DMS79 treated with DMSO at 0.1 percent for 48 hours (cell line): ENCODE results near the gene FAM135A.
"Not testable (repeated sequence)": the region's sequence is repeated elsewhere in the genome, so short reads cannot be mapped to it uniquely, and the experiment has no call there.

ENCODE experiments used
- DNase-seq: peaks from one replicate; lab custom pipeline; 2025; lab: John Stamatoyannopoulos, UW

FAM135A gene

DNA sequence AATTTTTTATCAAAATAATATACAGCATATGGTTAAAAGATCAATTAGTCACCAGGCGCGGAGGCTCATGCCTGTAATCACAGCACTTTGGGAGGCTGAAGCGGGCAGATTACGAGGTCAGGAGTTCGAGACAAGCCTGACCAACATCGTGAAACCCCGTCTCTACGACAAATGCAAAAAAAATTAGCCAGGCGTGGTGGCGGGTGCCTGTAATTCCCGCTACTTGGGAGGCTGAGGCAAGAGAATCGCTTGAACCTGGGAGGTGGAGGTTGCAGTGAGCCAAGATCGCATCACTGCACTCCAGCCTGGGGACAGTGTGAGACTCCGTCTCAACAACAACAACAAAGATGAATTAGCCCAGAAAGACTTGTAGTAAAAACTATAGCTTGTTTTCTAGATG lies 46.4 kb downstream of the FAM135A start:
- not testable (repeated sequence) for DNase-seq

DNA sequence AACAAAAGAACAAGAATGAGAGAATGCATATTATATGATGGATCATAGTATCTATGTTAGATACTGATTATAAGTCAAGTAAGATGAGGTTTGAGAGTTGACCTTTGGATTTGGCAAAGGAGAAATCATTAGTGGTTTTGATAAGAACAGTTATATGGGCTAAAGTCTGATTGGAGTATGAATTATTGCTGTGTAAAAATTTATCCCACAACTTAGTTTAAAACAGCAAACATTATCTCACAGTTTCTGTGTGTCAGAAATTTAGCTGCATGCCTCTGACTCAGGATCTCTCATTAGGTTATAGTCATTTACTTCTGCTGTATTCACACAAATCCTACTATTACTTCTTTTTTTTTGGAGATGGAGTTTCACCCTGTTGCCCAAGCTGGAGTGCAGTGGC lies 56.7 kb downstream of the FAM135A start:
- no peak for DNase-seq

DNA sequence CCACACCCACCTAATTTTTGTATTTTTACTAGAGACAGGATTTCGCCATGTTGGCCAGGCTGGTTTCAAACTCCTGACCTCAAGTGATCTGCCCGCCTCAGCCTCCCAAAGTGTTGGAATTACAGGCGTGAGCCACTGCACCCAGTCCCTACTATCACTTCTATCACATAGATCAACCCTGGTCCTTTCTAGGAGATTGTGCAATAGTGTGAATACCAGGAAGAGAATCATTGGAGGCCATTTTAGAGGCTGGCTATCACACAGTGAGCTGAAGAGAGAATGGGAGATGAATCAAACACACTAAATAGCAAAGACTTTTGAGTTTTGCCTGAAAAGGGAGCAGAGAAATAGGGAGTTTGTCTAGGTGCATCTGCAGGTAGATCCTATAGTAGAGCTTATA lies 57.2 kb downstream of the FAM135A start:
- not testable (repeated sequence) for DNase-seq

DNA sequence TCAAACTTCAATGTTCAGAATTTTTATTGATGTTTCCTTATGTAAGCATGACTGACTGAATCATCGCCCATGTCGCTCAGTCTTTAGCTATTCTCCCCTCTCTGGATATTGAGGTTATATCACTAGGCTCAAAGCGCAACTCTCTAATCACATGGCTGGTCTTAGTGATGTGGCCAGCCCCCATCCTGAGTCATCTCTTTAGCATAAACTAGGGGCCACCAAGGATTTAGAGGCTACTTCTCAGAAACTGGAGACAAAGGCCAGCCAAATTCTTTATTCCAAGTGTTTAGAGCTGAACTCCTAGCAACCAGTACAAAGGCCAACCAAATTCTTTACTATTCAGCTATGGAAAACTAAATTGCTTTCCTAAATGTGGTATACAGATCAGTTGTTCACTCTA lies 61.4 kb downstream of the FAM135A start:
- no peak for DNase-seq

DNA sequence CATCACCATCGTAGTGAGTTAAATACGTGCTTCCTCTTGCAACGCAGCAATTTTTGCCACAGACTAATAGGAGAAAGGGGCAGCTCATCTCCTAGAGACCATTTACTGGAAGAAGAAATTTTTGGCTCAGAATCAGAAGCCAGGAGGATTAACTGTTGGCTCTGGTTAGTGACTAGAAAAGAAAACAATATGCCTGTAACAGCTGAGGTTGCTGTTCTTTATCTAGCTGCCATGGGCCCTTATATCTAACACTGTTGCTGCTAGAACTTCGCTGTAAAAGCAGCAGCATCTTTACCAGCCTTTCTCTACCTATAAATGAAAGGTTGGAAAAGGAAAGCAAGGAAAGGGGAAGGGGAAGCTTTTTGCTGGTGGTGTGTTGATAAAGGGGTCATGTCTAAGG lies 65.9 kb downstream of the FAM135A start:
- DNase-seq: no peak

DNA sequence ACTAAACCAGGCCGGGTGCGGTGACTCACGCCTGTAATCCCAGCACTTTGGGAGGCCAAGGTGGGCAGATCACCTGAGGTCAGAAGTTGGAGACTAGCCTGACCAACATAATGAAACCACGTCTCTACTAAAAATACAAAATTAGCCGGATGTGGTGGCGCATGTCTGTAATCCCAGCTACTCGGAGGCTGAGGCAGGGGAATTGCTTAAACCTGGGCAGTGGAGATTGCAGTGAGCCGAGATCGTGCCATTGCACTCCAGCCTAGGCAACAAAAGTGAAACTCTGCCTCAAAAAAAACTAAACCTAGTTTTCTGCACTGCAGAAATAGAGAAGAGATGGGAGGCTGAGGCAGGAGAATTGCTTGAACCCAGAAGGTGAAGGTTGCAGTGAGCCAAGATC lies 73.3 kb downstream of the FAM135A start:
- not testable (repeated sequence) for DNase-seq

DNA sequence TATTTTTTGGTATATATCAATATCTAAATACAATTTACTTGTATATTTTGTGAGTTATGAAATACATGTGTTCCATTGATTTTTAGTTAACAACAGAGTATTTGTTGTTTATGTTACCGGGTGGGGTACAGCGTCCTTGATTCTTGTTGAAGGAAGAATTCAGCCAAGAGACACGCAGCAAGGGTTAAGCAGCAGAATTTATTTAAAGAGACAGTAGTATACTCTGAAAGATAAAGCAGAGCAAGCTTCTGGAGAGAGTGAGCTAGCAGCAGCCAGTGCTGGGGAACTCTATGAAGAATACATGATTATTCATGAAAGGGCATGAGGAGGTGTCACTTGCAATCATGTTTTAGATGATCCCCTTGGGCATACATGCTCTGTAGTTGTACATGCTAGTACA lies 76.1 kb downstream of the FAM135A start:
- DNase-seq: no peak

DNA sequence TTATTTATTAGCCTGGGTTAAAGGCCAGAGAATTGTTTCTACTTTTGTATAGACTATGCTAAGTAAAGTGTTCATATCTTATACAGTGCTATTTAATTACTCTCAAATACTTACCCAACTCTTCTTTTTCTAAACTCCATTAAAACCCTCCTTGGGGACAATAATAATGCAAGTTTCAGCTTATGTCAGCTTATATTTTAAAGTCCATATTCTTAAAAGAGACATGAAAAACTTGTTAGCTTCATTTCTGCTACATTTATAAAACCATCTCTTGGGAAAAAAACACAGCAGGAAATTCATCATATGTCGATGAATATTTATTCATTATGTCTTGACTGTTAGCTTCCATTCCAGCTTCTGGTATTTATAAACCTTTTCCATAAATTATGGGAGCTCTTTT lies 81.5 kb downstream of the FAM135A start:
- DNase-seq: no peak

DNA sequence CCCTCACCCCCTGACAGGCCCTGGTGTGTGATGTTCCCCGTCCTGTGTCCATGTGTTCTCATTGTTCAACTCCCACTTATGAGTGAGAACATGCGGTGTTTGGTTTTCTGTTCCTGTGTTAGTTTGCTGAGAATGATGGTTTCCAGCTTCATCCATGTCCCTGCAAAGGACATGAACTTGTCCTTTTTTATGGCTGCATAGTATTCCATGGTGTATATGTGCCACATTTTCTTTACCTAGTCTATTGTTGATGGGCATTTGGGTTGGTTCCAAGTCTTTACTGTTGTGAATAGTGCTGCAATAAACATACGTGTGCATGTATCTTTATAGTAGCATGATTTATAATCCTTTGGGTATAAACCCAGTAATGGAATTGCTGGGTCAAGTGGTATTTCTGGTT lies 82.5 kb downstream of the FAM135A start:
- not testable (repeated sequence) for DNase-seq

DNA sequence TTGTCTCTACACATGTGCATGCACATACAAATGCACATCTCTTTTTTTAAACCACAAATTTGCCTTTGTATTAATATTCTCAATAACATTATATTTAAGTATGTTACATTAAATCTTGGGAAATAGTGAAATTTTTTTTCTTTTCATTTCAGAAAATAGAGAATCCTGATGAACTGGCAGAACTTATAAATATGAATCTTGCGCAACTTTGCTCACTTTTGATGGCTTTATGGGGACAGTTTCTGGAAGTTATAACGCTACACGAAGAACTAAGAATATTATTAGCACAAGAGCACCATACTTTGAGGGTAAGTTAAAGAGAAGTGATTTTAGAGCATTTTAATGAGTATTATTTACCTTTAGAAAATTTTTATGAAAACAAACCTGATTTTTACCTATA lies 89.2 kb downstream of the FAM135A start:
- no peak for DNase-seq

DNA sequence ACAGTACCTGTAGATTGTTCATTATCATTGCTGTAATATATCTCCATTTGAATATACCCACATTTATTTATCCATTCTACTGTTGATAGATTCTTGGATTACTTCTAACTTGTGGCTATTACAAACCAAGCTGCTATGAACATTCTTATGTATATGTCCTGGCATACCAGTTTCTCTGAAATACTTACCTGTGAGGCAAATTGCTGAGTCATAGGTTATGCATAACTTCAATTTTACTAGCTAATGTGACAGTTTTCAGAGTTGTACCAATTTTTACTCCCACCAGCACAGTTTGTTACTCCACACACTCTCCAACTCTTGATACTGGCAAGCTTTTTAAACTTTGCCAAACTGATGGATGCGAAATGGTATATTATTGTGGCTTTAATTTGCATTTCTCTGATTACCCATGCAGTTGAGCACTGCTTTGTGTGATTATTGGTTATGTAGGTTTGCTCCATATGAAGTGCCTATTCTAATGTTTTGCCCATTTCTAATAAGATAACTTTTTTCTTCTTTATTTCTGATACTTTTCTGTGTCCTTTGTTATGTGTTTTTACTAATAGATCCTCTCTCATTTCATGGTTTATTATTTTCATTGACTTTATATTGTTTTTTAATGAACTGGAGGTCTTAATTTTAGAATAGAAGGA lies 90.6 kb downstream of the FAM135A start:
- no peak for DNase-seq

DNA sequence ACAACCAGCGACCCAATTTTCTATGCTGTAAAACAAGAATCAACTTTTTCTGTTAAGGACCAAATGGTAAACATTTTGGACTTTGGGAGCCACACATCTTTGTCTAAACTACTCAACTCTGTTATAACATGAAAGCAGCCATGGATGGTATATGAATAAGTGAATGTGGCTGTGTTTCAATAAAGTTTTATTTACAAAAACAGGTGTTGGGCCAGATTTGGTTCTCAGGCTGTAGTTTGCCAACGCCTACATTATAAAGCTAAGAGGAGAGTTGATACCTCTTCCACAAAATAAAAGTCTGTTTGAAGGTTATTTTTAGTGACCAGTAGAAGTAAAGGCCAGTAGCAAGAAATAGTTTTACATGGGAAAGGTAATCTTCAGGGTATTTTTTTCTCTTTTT lies 93.0 kb downstream of the FAM135A start:
- no peak for DNase-seq

DNA sequence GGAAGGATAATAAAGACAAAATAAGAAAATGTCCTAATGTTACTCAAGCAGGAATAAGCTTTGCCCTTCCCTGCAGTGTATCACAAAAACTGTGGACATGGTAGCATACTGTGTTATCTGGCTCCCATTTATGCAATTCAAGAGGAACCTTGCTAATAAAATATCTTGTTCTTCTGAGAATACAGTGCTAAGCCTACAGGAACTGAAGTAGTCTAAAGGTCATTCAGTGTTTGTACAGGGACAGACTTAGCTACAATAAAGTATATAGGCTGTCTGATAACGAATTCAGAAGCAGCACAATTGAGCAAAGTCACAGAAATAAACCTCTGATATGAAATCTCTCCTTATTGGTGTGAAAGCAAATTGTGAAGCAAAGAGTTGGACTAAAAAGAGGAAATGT lies 93.9 kb downstream of the FAM135A start:
- no peak for DNase-seq

DNA sequence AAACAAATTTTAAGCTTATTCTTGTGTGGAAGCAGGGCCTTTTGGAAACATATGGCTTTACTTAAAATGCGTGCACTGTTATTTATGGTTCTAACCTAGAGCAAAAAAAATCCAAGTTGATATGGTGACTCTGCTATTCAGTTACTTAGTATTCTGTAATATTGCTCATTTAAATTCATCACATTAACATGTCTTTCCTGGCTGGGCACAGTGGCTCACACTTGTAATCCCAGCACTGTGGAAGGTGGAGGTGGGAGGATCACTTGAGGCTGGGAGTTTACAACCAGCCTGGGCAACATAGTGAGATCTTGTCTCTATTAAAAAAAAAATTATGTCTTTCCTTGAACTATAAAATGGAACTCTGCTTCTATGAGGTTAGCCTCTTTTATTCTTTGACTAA lies 95.6 kb downstream of the FAM135A start:
- DNase-seq: no peak

DNA sequence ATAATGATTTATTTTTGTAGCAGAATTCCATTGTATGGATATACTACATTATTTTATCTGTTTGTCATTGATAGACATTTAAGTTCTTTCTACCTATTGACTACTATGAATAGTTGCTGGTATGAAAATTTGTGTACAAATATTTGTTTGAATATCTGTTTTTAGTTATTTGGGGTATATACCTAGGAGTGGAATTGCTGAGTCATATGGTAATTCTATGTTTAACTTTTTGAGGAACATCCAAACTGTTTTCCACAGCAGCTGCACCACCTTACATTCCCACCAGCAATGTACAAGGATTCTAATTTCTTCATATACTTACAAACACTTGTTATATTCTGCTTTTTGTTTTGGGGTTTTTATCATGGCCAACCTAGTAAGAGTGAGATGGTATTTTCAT lies 97.3 kb downstream of the FAM135A start:
- DNase-seq: no peak

DNA sequence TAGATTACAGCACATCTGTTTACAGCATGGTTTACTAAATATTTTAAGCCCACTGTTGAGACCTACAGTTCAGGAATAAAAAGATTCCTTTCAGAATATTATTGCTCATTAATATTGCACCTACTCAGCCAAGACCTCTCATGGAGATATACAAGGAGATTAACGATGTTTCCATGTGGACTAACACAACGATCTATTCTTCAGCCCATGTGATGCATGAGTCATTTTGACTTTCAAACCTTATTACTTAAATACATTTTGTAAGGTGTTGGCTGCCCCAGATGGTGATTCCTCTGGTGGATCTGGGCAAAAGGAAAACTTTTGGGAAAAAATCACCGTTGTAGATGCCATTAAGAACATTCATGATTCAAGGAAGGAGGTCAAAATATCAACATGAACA lies 105.4 kb downstream of the FAM135A start:
- DNase-seq: no peak

DNA sequence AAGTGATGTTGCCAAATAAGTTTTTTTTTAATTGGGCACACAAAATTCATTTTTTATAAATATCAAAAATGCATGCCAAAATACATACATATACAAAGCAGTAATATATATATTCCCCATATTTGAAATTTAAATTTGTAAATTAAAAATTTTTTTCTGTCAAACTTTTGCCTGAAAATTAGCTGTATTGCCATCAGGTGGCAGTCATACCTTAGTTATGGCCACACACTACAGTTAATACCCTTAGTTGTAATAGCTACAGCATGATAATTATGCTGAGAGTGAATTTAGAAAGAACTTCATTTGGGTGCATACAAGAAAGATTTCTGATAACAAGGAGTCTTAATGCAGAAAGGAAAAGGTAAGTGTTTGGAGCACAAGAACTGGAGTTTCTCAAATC lies 107.3 kb downstream of the FAM135A start:
- DNase-seq: no peak

DNA sequence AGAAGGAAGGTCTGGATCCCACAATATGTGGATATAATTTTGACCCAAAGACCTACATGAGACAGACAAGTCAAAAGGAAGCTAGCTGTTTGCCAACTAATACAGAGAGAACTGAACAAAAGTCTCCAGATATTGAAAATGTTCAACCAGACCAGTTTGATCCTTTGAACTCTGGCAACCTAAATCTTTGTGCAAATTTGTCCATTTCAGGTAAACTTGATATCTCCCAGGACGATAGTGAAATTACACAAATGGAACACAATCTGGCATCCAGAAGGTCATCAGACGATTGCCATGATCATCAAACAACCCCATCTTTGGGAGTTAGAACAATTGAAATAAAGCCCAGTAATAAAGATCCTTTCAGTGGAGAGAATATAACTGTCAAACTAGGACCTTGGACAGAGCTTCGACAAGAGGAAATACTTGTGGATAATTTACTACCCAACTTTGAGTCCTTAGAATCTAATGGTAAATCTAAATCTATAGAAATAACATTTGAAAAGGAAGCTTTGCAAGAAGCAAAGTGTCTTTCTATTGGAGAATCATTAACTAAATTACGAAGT lies 111.5 kb downstream of the FAM135A start:
- no peak for DNase-seq

DNA sequence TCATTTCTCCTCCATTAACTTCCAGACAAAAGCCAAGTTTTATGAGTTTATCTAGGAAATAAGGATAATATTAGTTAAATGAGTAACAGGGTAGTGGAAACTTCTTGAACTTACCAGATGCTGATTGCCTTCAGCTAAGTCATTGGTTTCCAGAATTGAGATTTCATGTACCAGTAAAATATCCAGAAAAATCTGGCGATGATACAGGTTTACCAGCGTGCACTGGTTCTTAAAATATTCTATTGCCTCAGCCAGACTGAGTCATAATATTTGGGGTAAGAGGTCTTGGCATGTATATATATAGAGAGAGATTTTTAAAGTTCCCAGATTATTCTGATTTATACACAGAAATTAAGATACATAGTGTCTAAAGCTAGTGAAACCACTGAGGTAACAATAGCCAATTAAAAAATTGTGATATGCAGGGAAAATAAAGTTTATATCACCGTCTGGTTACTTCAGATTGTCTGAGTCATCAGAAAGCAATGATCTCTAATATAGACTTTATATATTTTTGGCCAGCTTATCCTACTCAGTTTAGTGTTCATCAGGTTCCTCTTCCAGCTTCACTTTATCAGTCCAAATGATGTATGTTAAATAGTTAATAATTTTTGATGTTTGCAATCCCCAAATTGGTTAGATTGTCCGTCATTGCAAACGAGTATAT lies 113.9 kb downstream of the FAM135A start:
- no peak for DNase-seq

DNA sequence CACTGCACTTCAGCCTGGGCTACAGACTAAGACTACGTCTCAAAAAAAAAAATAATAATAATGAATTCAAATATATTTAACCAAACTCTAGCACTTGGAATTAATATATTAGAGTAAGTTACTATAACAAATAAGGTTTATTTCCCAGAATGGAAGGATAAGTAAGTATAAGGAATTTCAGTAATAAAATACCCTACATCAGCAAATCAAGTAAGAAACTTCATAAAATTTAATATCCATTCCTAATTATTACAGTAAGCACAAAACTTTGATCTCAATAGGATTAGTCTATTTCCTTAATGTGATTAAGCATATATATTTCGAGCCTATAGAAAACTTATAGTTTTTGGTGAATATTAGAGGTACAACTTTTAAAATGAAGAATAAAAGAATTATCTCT lies 116.7 kb downstream of the FAM135A start:
- no peak for DNase-seq

DNA sequence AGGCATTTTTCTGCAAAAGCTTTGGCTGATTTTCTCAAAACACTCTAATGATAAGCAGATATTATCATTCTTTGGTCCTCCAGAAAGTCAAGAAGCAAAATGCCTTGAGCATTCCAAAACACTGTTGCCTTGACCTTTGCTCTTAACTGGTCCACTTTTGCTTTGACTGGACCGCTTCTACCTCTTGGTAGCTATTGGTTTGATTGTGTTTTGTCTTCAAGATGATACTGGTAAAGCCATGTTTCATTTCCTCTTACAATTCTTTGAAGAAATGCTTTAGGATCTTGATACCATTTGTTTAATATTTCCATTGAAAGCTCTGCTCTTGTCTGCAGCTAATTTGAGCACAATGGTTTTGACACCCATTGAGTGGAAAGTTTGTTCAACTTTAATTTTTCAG lies 117.8 kb downstream of the FAM135A start:
- no peak for DNase-seq

DNA sequence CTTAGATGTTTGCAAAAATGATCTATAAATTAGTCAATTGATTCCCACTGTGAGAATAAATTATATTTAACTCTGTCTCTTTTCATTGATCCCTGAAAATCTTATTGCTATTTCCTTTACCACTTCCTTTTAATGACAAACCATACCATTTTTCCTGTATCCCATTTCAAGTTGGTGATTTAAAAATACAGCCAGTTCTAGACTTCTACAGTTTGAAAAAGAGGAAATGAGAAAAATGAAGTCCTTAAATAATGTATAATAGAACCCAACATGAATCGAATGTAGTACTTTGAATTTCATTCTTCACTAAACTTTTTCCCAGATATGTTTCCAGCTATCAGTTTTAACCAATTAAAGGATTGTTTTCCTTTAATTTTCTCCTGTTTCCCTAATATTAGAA lies 124.0 kb downstream of the FAM135A start:
- no peak for DNase-seq

DNA sequence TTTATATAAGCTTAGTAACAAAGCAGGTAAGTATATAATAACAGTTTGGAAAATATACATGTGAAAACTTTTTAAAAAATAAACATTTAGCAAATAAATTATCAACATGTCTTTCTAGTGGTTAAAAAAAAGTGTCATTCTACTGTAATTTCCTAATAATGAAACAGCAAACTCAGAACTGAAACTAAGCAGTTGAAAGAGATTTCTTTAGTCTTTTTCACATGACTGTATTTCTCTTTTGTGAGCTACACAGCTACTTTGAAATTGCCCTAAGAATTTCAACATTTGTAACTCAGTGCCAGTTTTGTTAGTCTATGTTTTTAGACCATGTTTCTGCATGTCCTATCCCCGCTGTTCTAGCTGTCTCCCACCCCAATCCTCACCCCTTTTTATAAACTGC lies 125.1 kb downstream of the FAM135A start:
- DNase-seq: no peak

DNA sequence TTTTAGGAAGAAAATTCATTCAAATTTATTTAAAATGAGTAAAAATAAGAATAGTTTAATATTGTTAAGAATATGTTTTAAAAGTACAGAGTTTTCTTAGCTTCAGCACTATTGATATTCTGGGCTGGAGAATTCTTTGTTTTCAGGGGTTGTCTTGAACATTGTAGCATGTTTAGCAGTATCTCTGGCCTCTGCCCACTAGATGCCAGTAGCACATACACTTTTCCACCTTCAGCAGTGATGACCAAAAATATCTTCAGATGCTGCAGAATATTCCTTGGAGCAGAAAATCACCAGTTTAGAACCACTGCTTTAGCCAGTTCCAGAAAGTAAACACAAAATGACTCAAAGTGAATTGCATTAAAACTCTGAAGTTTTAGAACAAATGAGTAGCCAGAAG lies 134.0 kb downstream of the FAM135A start:
- no peak for DNase-seq
